C4-2B (cell line): Measurements from ENCODE around the gene SUCLA2.

Source experiments
- CTCF ChIP-seq: fragments of 450-650 bp; conservative IDR thresholded peaks from 2 replicates; pipeline ENCODE4 v1.5.1; 2017; ENCODE audit warnings: mild to moderate bottlenecking
- ZFX ChIP-seq: fragments of 450-650 bp; IDR thresholded peaks from 2 replicates; pipeline ENCODE4 v1.6.1; 2017

- TF ChIP-seq CTCF (no peak), ZFX (no peak)
Measured at GRCh38 chr13:47997384-47997783, 3.7 kb downstream of the SUCLA2 start.
